IMR-90 (cell line): ENCODE results near the gene ISG20L2. TPM values are rescaled to one million over a fixed set of nuclear protein-coding genes. Genes with fewer than 3 reads are reported as not detected.

Source experiments
- ATAC-seq: fragments of 200-7000 bp; cut with Tn5 transposase; 2 replicates; pipeline ENCODE4 v1.9.1; 2020; ENCODE audit warnings: low read depth, mild to moderate bottlenecking, moderate library complexity
- BruUV-seq: library from RNA; stranded (reverse); fragments of 400-500 nt; replicated peaks from 2 replicates; lab custom pipeline; 2021; lab: Mats Ljungman, UMichigan
- CTCF ChIA-PET: fragments of 300-600 bp; formaldehyde crosslinking; extraction: SDS; loops from one replicate; lab custom pipeline; 2021; ENCODE audit warnings: antibody characterized with exemption; lab: Yijun Ruan, JAX
- POLR2A ChIA-PET: fragments of 300-600 bp; sonication (Branson Sonifier 250); formaldehyde crosslinking; loops from one replicate; lab custom pipeline; 2022; ENCODE audit warnings: antibody characterized with exemption; ENCODE audit not compliant: unreplicated experiment; lab: Charles Lee
- DNase-seq: peaks from one replicate; pipeline ENCODE4 v3.0.0; 2013
- H2AFZ ChIP-seq: replicated peaks from 2 replicates; pipeline ENCODE3; 2013; ENCODE audit warnings: low read length, mild to moderate bottlenecking; ENCODE audit not compliant: poor library complexity
- H2AK5ac ChIP-seq: 2 replicates; pipeline ENCODE4 v1.6.1; 2013; ENCODE audit warnings: low read depth, low read length, inconsistent platforms
- H2AK9ac ChIP-seq: replicated peaks from 2 replicates; pipeline ENCODE3; 2013; ENCODE audit warnings: mild to moderate bottlenecking, low read depth, low read length, moderate library complexity; ENCODE audit not compliant: poor library complexity
- H2BK120ac ChIP-seq: 2 replicates; pipeline ENCODE4 v1.6.1; 2013; ENCODE audit warnings: low read depth, low read length, inconsistent platforms
- H2BK15ac ChIP-seq: 3 replicates; pipeline ENCODE4 v1.6.1; 2013; ENCODE audit warnings: low read depth, low read length, inconsistent platforms
- H2BK20ac ChIP-seq: 2 replicates; pipeline ENCODE4 v1.6.1; 2013; ENCODE audit warnings: low read depth, mild to moderate bottlenecking, inconsistent platforms, low read length, moderate library complexity
- H2BK5ac ChIP-seq: 2 replicates; pipeline ENCODE4 v1.6.1; 2013; ENCODE audit warnings: mild to moderate bottlenecking, low read depth, low read length, inconsistent platforms; ENCODE audit not compliant: poor library complexity, severe bottlenecking
- H3K14ac ChIP-seq: replicated peaks from 2 replicates; pipeline ENCODE4 v1.6.1; 2013; ENCODE audit warnings: low read depth, low read length, inconsistent platforms
- H3K18ac ChIP-seq: 2 replicates; pipeline ENCODE4 v1.6.1; 2013; ENCODE audit warnings: low read depth, low read length, control low read depth
- H3K23ac ChIP-seq: 2 replicates; pipeline ENCODE4 v1.6.1; 2013; ENCODE audit warnings: low read depth, low read length, inconsistent platforms
- H3K27ac ChIP-seq: 2 replicates; pipeline ENCODE4 v1.5.1; 2013; ENCODE audit warnings: mild to moderate bottlenecking, control low read depth, low read length; ENCODE audit not compliant: insufficient read depth
- H3K27me3 ChIP-seq: 2 replicates; pipeline ENCODE4 v1.6.1; 2013; ENCODE audit warnings: low read length; ENCODE audit not compliant: control insufficient read depth, insufficient read depth
- H3K36me3 ChIP-seq: 2 replicates; pipeline ENCODE4 v1.6.1; 2013; ENCODE audit warnings: low read length, mixed read lengths; ENCODE audit not compliant: control insufficient read depth, insufficient read depth
- H3K4ac ChIP-seq: 2 replicates; pipeline ENCODE4 v1.6.1; 2013; ENCODE audit warnings: low read depth, low read length, inconsistent platforms
- H3K4me1 ChIP-seq: 2 replicates; pipeline ENCODE4 v1.6.1; 2013; ENCODE audit warnings: low read length, mixed read lengths; ENCODE audit not compliant: control insufficient read depth, insufficient read depth
- H3K4me2 ChIP-seq: 2 replicates; pipeline ENCODE4 v1.6.1; 2013; ENCODE audit warnings: low read depth, mild to moderate bottlenecking, control low read depth, low read length, moderate library complexity
- H3K4me3 ChIP-seq: 2 replicates; pipeline ENCODE4 v1.5.1; 2013; ENCODE audit warnings: low read depth, mild to moderate bottlenecking, control low read depth, low read length, moderate library complexity; ENCODE audit not compliant: insufficient read depth
- H3K56ac ChIP-seq: 2 replicates; pipeline ENCODE4 v1.6.1; 2013; ENCODE audit warnings: low read length, inconsistent platforms; ENCODE audit not compliant: insufficient read depth; ENCODE audit errors: extremely low read depth
- H3K79me1 ChIP-seq, 2 experiments: 2 replicates each; pipeline ENCODE4 v1.6.1; 2013; ENCODE audit warnings: low read length in 2 of 2, inconsistent platforms in 1 of 2, low read depth in 1 of 2
- H3K9ac ChIP-seq: 2 replicates; pipeline ENCODE4 v1.6.1; 2013; ENCODE audit warnings: low read depth, low read length, control low read depth
- H3K9me1 ChIP-seq: 2 replicates; pipeline ENCODE4 v1.6.1; 2013; ENCODE audit warnings: low read length, inconsistent platforms; ENCODE audit not compliant: insufficient read depth
- H3K9me3 ChIP-seq: 2 replicates; pipeline ENCODE4 v1.6.1; 2013; ENCODE audit warnings: low read length; ENCODE audit not compliant: control insufficient read depth, insufficient read depth
- H4K20me1 ChIP-seq: 2 replicates; pipeline ENCODE4 v1.6.1; 2013; ENCODE audit warnings: low read length, inconsistent platforms; ENCODE audit not compliant: insufficient read depth
- H4K5ac ChIP-seq: 2 replicates; pipeline ENCODE4 v1.6.1; 2013; ENCODE audit warnings: mild to moderate bottlenecking, low read depth, low read length, control low read depth
- H4K8ac ChIP-seq, 2 experiments: 2 replicates each; pipeline ENCODE4 v1.6.1; 2013; ENCODE audit warnings: low read depth in 2 of 2, low read length in 2 of 2, control low read depth in 1 of 2, inconsistent platforms in 1 of 2
- H4K91ac ChIP-seq: 2 replicates; pipeline ENCODE4 v1.6.1; 2013; ENCODE audit warnings: low read depth, low read length, inconsistent platforms; ENCODE audit not compliant: insufficient read depth
- WGBS, 2 experiments: methylation state at CpG; one replicate each; pipeline versions ENCODE4 v1.1.5 to v1.1.7; 2013; ENCODE audit warnings: missing lambda C conversion rate in 2 of 2; ENCODE audit not compliant: insufficient read length in 1 of 2; ENCODE audit errors: extremely low coverage in 2 of 2; 5-methylcytosine and 5-hydroxymethylcytosine counted together
- dilution Hi-C: fragments of 300-500 bp; cut with HindIII; formaldehyde crosslinking; loops from one replicate; pipeline ENCODE4 v1.14.3; 2018; ENCODE audit warnings: low sequenced_read_pairs; ENCODE audit not compliant: unreplicated experiment
- in situ Hi-C: fragments of 300-500 bp; cut with MboI; formaldehyde crosslinking; loops from 3 replicates; pipeline ENCODE4 v1.14.3; 2019; ENCODE audit warnings: low sequenced_read_pairs, inconsistent platforms, mixed read lengths
- intact Hi-C: fragments of 100-400 bp; cut with micrococcal nuclease; formaldehyde crosslinking; loops from 2 replicates; pipeline ENCODE4 v1.10.0; 2022
- polyA plus RNA-seq, 3 experiments: library from polyadenylated mRNA; depleted of rRNA; stranded (reverse); fragments of >200 nt; gene quantifications; 2 replicates each; pipeline ENCODE4 v1.2.3, GENCODE V29; 2012; ENCODE audit warnings: low replicate concordance in 1 of 3
- total RNA-seq: library from RNA; depleted of rRNA; stranded (reverse); fragments of >200 nt; gene quantifications from 2 replicates; pipeline ENCODE4 v1.2.3, GENCODE V29; 2012
- TF ChIP-seq, protein P1 (sequence below): conservative IDR thresholded peaks from 2 replicates; pipeline ENCODE4 v1.5.1; 2012; ENCODE audit warnings: mild to moderate bottlenecking, low read depth, low read length, improper control_type of control experiment

ISG20L2 gene
- total and polyA plus RNA-seq, 2 of the 4 experiments (the other 2 are of a cell fraction): 17.0 to 27.3 TPM

GRCh38 chr1:156775799-156776198 lies 47.2 kb upstream of the ISG20L2 start:
- dilution Hi-C loops (no loop called here), intact Hi-C loops (no loop called here), in situ Hi-C loops (no loop called here)
- H4K91ac ChIP-seq: no peak overlapping the region
- H3K79me1 ChIP-seq: peaks cover 14 to 76% of the 10 kb centered on the region in 2 experiments
- H4K5ac ChIP-seq: no peak overlapping the region
- no peak overlapping the region for H2BK5ac ChIP-seq
- no CpG with 5 or more reads among the region's 5 CpGs for WGBS, 2 experiments
- no peak overlapping the region for H3K14ac ChIP-seq
- no peak overlapping the region for H2AK5ac ChIP-seq
- peaks cover 1% of the 10 kb centered on the region; the same call in 1 of the 2 replicates for H3K36me3 ChIP-seq
- H3K4me3 ChIP-seq: no peak overlapping the region
- H3K9ac ChIP-seq: no peak overlapping the region
- H3K27me3 ChIP-seq: no peaks in the 10 kb centered on the region
- no peak overlapping the region for H3K56ac ChIP-seq
- H2BK20ac ChIP-seq: no peak overlapping the region
- CTCF ChIA-PET: no interaction called here
- no peak for DNase-seq
- H3K23ac ChIP-seq: no peak overlapping the region
- H2AK9ac ChIP-seq: no peak overlapping the region
- H3K4me1 ChIP-seq: peaks cover 2% of the 10 kb centered on the region; the same call in 1 of the 2 replicates
- H3K18ac ChIP-seq: no peak overlapping the region
- TF ChIP-seq, protein P1, sequence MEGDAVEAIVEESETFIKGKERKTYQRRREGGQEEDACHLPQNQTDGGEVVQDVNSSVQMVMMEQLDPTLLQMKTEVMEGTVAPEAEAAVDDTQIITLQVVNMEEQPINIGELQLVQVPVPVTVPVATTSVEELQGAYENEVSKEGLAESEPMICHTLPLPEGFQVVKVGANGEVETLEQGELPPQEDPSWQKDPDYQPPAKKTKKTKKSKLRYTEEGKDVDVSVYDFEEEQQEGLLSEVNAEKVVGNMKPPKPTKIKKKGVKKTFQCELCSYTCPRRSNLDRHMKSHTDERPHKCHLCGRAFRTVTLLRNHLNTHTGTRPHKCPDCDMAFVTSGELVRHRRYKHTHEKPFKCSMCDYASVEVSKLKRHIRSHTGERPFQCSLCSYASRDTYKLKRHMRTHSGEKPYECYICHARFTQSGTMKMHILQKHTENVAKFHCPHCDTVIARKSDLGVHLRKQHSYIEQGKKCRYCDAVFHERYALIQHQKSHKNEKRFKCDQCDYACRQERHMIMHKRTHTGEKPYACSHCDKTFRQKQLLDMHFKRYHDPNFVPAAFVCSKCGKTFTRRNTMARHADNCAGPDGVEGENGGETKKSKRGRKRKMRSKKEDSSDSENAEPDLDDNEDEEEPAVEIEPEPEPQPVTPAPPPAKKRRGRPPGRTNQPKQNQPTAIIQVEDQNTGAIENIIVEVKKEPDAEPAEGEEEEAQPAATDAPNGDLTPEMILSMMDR: no peak
- H4K8ac ChIP-seq: no peak overlapping the region
- H3K9me3 ChIP-seq: no peaks in the 10 kb centered on the region
- POLR2A ChIA-PET: no interaction called here
- ATAC-seq: no peak
- no peak overlapping the region for H3K27ac ChIP-seq
- H3K4me2 ChIP-seq: no peak overlapping the region
- H4K20me1 ChIP-seq: peaks cover 87% of the 10 kb centered on the region
- H3K9me1 ChIP-seq: peaks cover 13% of the 10 kb centered on the region
- no peak overlapping the region for H2BK15ac ChIP-seq
- no TSS peak for BruUV-seq
- no peak overlapping the region for H2AFZ ChIP-seq
- H3K4ac ChIP-seq: no peak overlapping the region
- H2BK120ac ChIP-seq: no peak overlapping the region
